OCI-LY1 (cell line): ENCODE results near the gene S100A14.

Experiments
- H2AFZ ChIP-seq: fragments of 200-600 bp; sonication (generic), shearing (Covaris generic); 2 replicates; pipeline ENCODE4 v1.6.0; 2014; ENCODE audit warnings: antibody characterized with exemption, mild to moderate bottlenecking, low read length
- H3F3A ChIP-seq: fragments of 200-600 bp; sonication (generic), shearing (Covaris generic); 2 replicates; pipeline ENCODE4 v1.6.0; 2014; ENCODE audit warnings: mild to moderate bottlenecking, antibody characterized with exemption, low read length, moderate library complexity; ENCODE audit not compliant: insufficient read depth
- H3K27ac ChIP-seq: fragments of 200-600 bp; sonication (generic); 2 replicates; pipeline ENCODE4 v1.5.1; 2014; ENCODE audit warnings: low read length, mixed run types, mild to moderate bottlenecking, low read depth; ENCODE audit not compliant: poor library complexity, severe bottlenecking
- H3K27me3 ChIP-seq: fragments of 200-600 bp; sonication (generic); 2 replicates; pipeline ENCODE4 v1.6.0; 2014; ENCODE audit warnings: antibody characterized with exemption, mild to moderate bottlenecking, low read length, moderate library complexity; ENCODE audit not compliant: insufficient read depth
- H3K36me3 ChIP-seq: fragments of 200-600 bp; sonication (generic); 2 replicates; pipeline ENCODE4 v1.6.1; 2014; ENCODE audit warnings: mild to moderate bottlenecking, antibody characterized with exemption, low read length, moderate library complexity, mixed read lengths; ENCODE audit not compliant: insufficient read depth
- H3K4me1 ChIP-seq: fragments of 200-600 bp; sonication (generic); 2 replicates; pipeline ENCODE4 v1.5.1; 2014; ENCODE audit warnings: mild to moderate bottlenecking, low read length, moderate library complexity; ENCODE audit not compliant: insufficient read depth, severe bottlenecking
- H3K4me2 ChIP-seq: fragments of 200-600 bp; sonication (generic), shearing (Covaris generic); 2 replicates; pipeline ENCODE4 v1.6.1; 2014; ENCODE audit warnings: low read length
- H3K4me3 ChIP-seq: fragments of 200-600 bp; sonication (generic); 2 replicates; pipeline ENCODE4 v1.5.1; 2014; ENCODE audit warnings: low read length, low read depth, mild to moderate bottlenecking, mixed read lengths; ENCODE audit not compliant: poor library complexity, severe bottlenecking
- H3K79me2 ChIP-seq: fragments of 200-600 bp; shearing (Covaris generic); 2 replicates; pipeline ENCODE4 v1.6.1; 2016; ENCODE audit warnings: mixed run types, low read length, mixed read lengths; ENCODE audit not compliant: insufficient read depth
- H3K9ac ChIP-seq: fragments of 200-600 bp; sonication (generic), shearing (Covaris generic); 2 replicates; pipeline ENCODE4 v1.6.1; 2014; ENCODE audit warnings: mild to moderate bottlenecking, low read length, mixed read lengths
- H3K9me2 ChIP-seq: fragments of 200-600 bp; sonication (generic), shearing (Covaris generic); 2 replicates; pipeline ENCODE4 v1.6.1; 2014; ENCODE audit warnings: low read depth, mild to moderate bottlenecking, low read length, mixed read lengths
- H3K9me3 ChIP-seq: fragments of 200-600 bp; shearing (Covaris generic); 2 replicates; pipeline ENCODE4 v1.6.1; 2014; ENCODE audit warnings: low read length, mixed read lengths
- H4K20me1 ChIP-seq: fragments of 200-600 bp; sonication (generic), shearing (Covaris generic); 2 replicates; pipeline ENCODE4 v1.6.0; 2016; ENCODE audit warnings: mild to moderate bottlenecking, low read length; ENCODE audit not compliant: insufficient read depth
- EZH2 ChIP-seq: fragments of 200-600 bp; sonication (generic), shearing (Covaris generic); IDR thresholded peaks from 2 replicates; pipeline ENCODE4 v1.8.0; 2017; ENCODE audit warnings: borderline replicate concordance, mixed run types, mild to moderate bottlenecking, antibody characterized with exemption, low read length, moderate library complexity, mixed read lengths
- TF ChIP-seq, protein P1 (sequence below): fragments of 200-600 bp; sonication (generic), shearing (Covaris generic); IDR thresholded peaks from 2 replicates; pipeline ENCODE4 v1.5.1; 2017; ENCODE audit warnings: mild to moderate bottlenecking, antibody characterized with exemption, low read length, moderate library complexity, mixed read lengths

The S100A14 gene

DNA sequence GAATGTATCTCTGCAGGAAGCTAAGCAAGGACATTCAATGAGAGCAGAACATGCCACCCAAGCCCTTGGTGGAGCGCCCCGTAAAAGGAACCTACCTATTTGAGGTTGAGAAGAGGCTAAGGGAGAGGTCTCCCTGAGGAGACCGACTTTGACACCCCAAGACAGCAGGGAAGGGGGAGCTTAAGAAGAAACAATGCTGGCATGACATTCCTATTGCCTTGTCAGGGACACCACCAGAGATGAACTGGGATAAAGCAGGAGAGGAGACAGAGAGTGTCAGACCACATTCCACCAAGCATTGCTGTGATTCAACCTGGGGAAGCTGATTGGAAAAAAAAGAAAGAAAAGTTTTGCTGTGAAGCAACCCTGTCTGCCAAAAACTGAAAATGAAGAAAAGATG, 37.2 kb downstream of the S100A14 start:
- Histone ChIP-seq H2AFZ (no peak overlapping the region), H3K4me2 (no peak overlapping the region), H3K27ac (no peak overlapping the region)

DNA sequence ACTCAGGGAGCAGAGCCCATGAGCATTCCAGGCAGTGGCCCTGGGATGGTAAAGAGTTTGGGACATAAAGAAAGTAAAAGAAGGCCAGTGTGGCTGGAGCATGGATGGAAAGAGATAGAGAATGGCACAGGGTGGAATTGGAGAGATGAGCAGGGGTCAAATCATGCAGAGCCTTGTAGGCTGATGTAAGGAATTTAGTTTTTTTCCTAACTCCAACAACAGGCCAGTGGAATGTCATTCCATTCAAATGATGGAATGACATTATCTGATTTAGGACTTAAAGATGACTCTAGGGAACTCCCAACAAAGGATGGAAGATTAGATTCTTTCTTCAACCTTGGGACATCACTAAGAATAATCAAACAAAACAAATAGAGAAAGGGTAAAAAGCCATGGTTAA, 37.6 kb downstream of the S100A14 start:
- no peaks in the 10 kb centered on the region; the same call in 1 of the 2 replicates for H3K9me2 ChIP-seq
- no peaks in the 10 kb centered on the region for H4K20me1 ChIP-seq
- no peaks in the 10 kb centered on the region for H3K9me3 ChIP-seq
- no peaks in the 10 kb centered on the region for H3F3A ChIP-seq
- no peak for TF ChIP-seq EZH2
- TF ChIP-seq, protein P1, sequence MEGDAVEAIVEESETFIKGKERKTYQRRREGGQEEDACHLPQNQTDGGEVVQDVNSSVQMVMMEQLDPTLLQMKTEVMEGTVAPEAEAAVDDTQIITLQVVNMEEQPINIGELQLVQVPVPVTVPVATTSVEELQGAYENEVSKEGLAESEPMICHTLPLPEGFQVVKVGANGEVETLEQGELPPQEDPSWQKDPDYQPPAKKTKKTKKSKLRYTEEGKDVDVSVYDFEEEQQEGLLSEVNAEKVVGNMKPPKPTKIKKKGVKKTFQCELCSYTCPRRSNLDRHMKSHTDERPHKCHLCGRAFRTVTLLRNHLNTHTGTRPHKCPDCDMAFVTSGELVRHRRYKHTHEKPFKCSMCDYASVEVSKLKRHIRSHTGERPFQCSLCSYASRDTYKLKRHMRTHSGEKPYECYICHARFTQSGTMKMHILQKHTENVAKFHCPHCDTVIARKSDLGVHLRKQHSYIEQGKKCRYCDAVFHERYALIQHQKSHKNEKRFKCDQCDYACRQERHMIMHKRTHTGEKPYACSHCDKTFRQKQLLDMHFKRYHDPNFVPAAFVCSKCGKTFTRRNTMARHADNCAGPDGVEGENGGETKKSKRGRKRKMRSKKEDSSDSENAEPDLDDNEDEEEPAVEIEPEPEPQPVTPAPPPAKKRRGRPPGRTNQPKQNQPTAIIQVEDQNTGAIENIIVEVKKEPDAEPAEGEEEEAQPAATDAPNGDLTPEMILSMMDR = no peak
- no peaks in the 10 kb centered on the region for H3K27me3 ChIP-seq
- no peak overlapping the region for H3K4me2 ChIP-seq
- H3K4me1 ChIP-seq = no peaks in the 10 kb centered on the region
- no peak overlapping the region for H3K27ac ChIP-seq
- H3K9ac ChIP-seq = no peak overlapping the region
- no peak overlapping the region for H3K4me3 ChIP-seq
- no peak overlapping the region for H2AFZ ChIP-seq
- no peaks in the 10 kb centered on the region for H3K79me2 ChIP-seq
- no peaks in the 10 kb centered on the region for H3K36me3 ChIP-seq

More for the DNA sequence above, 37.2 kb downstream of the S100A14 start:
- Histone ChIP-seq H3K4me1 (no peaks in the 10 kb centered on the region), H3K4me3 (no peak overlapping the region), H3K27me3 (no peaks in the 10 kb centered on the region), H3K36me3 (no peaks in the 10 kb centered on the region), H3K9me3 (no peaks in the 10 kb centered on the region), H3K9ac (no peak overlapping the region), H3K9me2 (no peaks in the 10 kb centered on the region; the same call in 1 of the 2 replicates), H3K79me2 (no peaks in the 10 kb centered on the region), H4K20me1 (no peaks in the 10 kb centered on the region), H3F3A (no peaks in the 10 kb centered on the region)
- TF ChIP-seq EZH2 = no peak
- TF ChIP-seq, protein P1 = no peak

DNA sequence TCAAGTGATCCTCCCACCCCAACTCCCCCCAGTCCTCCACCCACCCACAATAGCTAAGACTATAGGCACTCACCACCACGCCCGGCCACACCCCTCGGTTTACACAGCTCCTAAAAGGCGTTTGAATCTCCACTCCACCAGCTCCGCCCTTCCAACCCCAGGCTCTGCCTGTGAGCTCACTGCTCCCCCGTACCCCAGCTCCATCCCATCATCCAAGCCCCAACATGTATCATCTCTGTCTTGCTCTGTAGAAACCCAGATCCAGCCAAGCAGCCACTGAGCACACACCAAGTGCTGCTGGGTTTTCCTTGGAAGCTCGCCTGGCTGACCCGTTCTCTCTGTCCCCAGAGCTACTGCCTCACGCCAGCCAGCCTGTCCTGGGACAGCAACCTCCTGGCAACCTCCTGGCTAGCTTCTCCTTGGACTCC, 38.5 kb downstream of the S100A14 start:
- H3K4me2 ChIP-seq = no peak overlapping the region
- H3K9me2 ChIP-seq = no peaks in the 10 kb centered on the region; the same call in 1 of the 2 replicates
- H3F3A ChIP-seq = no peaks in the 10 kb centered on the region
- no peaks in the 10 kb centered on the region for H3K4me1 ChIP-seq
- TF ChIP-seq, protein P1 = no peak
- TF ChIP-seq EZH2 = no peak
- H3K79me2 ChIP-seq = no peaks in the 10 kb centered on the region
- no peaks in the 10 kb centered on the region for H4K20me1 ChIP-seq
- H3K27ac ChIP-seq = no peak overlapping the region
- H3K9me3 ChIP-seq = no peaks in the 10 kb centered on the region
- H3K36me3 ChIP-seq = no peaks in the 10 kb centered on the region
- H3K4me3 ChIP-seq = no peak overlapping the region
- no peak overlapping the region for H3K9ac ChIP-seq
- H3K27me3 ChIP-seq = no peaks in the 10 kb centered on the region
- no peak overlapping the region for H2AFZ ChIP-seq
